Activated CD4-positive, alpha-beta T cell treated with anti-CD3 and anti-CD28 coated beads for 24 hours (primary cell): ENCODE results near the gene UROC1.

Source experiments
- DNase-seq, 2 donors: peaks; one replicate each; pipeline ENCODE4 v3.0.0-alpha.2; 2020; ENCODE audit warnings: low read depth in 2 of 2

Gene UROC1

DNA sequence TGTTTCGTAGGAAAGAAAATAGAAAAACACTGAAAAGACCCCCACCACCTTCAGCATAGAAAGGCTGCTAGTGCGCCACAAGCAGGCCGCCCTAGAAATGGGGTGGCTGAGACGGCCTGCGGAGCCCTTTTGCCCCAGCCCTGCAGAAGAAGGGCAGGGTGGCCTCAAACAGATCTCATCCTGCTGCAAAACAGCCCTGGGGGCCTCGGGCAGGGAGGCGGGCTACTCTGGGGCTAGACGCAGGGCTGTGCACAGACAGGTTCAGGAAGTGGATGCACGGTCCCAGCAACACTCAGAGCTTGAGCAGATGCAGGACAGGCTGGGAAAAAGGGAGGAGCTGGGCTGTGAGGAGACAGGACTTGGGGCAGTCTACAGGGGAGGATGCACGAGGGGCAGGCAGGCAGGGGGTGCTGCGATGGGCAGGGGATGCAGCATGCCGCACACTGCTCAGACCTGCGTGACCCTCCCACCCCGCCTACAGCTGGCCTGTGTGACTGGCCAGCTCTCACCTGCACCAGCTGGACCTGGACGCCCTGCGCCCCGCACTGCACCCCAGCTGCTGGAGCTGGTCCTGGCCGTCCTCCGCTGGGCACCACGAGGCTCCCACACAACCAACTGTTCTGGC, 76.2 kb downstream of the UROC1 start:
- no peak for DNase-seq

DNA sequence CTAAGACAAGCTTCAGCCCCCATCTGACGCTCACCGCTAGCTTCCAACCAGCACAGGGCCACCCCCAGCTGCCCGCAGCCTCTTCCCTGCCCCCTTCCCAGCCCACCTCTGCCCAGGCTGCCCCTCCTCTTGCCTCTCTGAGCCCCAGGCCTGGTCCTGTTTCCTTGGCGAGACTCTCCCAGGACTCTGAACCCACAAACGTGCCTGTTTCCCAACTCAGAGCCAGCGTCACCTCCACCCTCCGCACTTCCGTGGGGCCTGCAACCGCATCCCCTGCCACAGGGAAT, 76.9 kb downstream of the UROC1 start:
- DNase-seq: no peak

DNA sequence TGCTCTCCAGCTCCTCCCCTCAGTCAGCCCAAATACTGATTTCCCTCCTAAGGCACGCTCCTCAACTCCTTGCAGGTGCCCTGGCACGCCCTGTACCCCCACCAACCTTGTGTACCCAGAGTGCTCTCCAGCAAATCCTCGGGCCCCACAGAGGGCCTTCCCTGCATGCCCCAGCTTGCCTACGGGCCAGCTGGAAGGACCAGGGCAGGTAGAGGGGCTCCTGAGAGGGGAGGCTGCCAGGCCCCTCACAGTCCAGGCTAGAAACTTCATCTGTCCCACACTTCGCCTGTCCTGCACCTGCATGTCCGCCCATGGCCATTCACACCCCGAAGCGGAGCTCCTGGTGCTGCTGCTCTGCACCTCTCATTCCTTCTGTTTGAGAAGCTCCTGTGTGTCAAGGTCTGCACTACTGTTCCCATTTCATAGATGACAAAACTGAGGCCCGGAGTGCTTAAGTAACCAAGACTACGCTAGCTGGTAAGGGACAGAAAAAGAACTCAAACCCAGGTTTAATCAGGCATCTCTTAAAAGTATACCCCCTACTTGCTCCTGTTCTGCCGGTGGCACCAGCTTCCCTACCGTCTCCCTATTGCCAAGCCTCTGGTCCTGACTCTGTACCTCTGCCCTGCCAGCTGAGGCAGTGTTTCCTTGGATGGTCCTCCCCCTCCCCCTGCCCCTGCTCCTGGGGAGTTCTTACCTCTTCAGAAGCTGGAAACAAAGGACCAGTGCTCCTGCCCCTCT, 77.4 kb downstream of the UROC1 start:
- no peak for DNase-seq

DNA sequence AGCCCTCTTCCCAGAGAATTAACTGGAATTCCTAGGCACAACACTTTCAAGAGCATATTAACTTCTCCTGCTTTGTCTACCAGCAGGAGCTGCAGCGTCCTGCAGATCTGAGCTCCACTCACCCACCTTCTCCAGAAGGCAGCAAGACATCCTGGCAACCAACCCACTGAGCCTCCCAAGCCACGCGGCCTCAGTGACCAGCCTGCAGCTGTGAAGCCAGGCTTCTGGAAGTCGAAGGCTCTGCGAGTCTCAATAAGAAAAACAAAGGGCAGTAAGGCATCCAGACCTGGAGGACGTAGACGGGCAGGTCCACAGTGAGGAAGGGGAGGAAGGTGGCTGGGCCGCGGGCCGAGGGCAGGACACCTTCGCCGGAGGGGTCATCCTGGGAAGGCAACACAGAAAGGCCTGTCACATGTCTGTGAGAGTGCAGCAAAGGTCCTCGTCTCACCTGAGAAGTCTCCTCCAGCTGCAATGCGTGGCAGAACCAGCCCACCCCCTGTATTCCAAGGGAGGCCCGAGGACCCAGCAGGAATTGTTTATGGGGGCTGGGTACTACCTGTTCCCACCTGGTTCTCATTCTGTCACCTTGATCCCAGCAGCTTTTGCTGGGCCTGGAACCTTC, 78.1 kb downstream of the UROC1 start:
- no peak for DNase-seq

DNA sequence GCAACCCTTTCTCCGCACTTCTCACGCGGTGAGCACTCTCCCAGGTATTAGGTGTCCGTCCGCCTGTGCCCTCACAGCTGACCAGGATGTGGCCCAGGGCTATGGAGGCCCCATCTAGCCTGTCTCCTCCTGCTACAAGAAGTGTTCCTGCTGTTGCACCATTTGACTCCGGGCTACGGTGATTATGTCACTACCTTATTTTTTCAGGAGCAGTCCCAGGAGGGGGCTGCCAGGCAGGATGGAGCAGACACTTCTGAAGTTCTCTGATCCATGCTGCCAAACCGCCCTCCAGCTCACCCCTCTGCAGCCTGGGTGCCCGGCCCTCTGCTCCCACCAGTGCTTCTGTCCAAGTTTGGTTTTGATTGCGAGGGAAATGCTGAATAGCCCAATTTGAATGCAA, 78.8 kb downstream of the UROC1 start:
- no peak for DNase-seq

DNA sequence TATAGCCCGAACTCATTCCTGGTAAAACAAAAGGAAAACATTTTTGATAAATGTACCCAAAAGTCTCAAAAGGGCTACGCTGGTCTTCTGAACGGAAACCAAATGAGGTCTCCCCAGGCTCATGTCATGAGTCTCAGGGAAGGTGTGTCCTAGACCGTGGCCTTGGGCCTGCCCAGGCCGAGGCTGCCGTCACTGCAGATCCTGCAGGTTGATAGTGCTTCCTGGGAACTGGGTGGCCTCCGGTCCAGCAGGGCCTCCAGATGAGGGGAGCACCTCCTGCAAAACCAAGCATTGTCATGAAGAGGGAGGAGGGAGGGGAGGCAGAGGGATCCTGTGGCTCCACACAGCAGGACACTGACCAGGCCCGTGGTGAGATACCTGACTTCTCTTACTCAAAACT, 79.4 kb downstream of the UROC1 start:
- DNase-seq: no peak

DNA sequence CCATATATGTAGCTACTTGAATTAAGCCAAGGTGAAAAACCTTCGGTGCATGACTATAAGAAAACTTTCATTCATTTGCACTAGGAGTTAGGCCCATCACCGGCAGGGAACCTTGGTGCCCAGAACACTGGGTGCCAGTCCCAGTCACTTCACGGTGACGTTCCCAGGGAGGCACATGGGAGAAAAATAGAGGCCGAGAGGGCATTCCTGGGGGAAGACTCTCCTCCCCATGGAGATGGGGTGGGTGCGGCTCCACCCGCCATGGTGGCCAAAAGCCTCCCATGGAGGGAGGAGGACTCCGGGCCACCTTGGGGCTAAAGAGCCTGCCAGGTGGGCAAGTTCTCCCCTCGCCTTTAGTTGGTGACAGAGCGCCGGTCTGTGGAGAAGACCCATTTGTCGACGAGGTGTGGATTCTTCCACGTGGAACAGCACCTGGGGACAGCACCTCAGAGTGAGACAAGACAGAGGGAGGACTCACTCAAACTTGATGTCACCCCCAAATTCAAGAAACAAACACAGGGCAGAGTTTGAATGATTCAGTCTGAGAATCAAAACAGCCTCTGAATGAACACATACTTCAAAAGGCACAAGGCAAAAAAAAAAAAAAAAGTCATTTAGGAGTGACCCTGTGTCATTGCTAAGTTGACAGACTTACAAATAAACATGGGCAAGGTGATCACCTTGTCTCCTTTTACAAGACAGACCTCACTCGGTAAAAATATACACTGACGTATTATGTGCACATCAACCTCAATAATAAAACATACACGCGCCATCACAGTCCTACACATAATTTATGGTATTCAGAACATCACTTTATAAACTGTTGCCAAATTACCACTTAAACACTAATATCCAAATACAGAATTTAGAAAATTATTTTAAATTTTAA, 80.5 kb downstream of the UROC1 start:
- DNase-seq: no peak

DNA sequence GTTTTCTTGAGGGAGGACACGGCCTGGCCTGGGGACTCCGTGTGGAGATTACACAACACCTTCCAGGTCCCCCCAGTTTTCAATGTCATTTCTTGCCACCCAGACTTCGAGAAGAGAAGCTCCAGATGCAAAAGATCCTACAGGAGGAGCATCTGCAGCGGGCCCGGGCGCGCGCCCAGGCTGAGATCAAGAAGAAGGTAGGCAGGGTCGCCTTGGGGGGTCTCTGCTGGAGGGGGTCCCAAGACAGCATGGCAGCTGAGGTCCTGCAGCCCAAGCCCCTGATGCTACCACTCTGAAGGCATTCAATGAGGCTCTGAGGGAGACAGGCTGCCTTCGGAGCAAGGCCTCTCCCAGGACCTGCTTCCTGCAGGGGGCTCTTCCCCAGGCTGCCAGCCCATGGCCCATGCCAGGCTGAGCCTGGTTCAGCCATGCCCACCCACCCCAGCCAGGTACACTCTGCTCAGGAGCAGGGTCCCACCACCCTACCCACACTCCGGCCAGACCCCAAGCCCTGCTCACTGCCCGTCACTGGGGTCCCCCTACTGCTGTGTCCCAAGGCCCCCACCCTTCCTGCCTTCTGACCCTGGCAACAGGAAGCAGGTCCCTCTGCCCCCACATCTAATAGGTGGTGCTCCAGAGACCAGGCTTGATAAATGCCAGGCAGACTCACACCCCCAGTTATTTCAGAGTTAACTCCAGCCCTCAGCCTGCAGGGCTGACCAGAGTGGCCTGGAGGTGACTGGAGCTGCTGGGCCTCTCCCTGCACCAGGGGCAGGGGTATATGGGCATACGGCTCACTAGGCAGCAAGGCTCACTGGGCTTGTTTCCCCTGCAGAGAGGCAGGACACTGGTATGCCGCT, 81.9 kb downstream of the UROC1 start:
- DNase-seq: no peak

DNA sequence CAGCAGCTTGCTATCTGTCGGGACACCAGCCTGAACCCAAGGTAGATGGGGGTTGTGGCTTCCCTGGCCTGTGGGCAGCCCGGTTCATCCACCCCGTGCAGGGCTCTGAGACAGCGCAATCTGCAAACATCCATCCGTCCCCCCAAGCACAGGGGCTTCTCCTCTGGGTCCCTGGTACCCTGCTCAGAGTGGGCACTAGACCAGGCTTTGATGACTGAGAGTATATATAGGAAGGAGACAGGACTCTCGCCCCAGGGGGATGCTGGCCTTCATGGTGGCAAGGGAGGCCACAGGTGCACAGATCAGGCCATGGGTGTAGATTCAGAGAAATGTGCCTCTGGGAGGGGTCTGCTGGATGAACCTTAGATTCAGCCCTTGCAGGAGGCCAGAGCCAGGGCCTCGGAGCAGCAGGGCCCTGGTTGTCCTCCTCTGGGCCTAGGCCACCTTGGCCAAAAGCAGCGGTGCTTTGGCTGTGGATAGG, 82.6 kb downstream of the UROC1 start:
- no peak for DNase-seq

DNA sequence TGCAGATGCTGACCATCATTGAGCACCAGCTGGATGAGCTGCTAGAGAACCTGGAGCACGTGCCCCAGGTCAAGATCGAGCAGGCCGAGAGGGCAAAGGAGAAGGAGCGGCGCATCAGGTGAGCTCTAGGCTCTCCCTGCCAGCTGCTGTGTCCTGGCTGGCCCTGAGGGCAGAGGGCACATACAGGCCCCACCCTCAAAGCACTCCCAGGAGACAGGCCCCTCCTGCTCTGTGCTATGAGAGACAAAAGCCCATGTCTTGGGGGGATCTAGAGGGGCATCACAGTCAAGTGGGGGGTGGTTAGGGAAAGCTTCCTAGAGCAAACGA, 83.3 kb downstream of the UROC1 start:
- no peak for DNase-seq

DNA sequence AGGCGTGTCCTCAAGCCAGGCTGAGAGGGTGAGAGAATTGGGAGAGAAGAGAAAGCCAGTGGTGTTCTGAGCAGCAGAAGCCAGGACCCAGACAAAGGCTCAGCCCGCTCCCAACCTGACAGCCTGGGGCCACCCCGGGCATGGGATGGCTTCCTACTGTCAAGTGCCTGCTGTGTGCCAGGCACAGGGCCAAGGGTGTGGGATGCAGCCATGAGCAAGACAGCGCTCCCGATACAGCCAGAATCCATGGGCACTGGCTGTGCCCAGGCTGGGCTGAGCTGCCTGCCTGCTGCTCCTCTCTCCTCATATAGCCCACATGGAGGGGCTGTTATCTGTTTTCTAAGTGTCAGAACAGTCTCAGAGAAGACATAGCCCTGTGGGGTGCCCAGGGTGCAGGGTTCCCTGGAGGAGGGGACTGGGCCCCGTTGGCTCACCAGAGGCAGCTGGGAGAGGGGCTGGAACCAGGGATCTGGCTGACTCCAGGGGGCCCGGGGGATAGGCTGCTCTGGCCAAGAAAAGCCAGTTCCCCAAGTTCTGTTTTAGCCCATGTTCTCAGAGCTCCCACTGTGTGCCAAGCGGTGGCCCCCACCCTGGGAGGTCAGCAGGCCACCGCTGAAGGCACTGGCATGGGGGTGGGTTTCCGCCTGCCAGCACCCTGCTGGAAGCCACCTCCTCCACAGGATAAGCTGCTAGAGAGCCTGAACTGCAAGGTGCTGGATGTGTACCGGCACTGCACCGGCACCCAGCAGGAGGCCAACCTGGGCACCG, 83.9 kb downstream of the UROC1 start:
- no peak for DNase-seq

DNA sequence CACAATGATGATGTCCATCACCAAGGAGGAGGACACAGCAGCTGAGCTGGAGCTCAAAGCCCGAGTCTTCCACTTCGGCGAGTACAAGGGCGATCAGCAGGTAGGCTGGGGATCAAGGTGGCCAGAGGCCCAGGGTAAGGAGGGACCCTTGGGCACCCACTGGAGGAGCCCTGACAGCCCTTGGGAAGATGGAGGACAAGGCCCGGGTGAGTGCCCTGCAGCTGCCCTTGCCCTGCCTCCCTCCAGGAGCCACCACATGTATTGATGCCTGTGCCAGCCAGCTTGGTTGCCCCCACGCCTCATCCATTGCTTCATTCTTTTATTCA, 84.5 kb downstream of the UROC1 start:
- no peak for DNase-seq

DNA sequence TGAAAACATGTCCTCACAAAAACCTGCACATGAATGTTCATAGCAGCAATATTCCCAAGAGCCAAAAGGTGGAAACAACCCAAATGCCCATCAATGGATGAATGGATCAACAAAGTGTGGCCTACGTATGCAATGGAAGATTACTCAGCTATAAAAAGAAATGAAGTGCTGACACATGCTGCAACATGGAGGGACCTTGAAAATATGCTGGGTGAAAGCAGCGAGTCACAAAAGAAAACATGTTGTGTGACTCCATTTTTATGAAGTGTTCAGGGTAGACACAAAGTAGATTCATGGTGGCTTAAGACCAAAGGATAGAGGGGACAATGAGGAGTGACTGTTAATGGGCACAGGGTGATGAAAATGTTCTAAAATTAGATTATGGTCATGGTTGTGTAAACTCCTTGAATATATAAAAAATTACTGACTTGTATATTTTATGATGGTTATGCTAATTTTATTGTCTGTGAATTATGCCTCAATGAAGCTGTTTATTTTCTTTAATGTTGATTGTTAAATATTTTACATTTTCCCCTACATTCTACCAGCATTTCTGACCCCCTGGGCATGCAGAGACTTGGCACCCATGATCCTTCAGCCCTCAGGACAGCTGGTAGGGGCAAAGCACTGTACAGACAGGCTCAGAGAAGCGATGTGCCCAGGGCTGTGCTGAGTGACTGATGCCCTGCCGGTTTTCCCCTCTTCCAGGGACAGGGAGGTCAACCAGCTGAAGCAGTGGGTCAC, 85.0 kb downstream of the UROC1 start:
- DNase-seq: no peak
